Neuronal stem cell (in vitro differentiated cells): ENCODE data around the gene GPR62.

Source experiments
- DNase-seq: peaks from one replicate; pipeline ENCODE4 v3.0.0-alpha.2; 2013; ENCODE audit warnings: low spot score
- H2AFZ ChIP-seq: one replicate; pipeline ENCODE4 v1.6.1; 2013; ENCODE audit warnings: mild to moderate bottlenecking, low read length, inconsistent platforms
- H2AK5ac ChIP-seq: 2 replicates; pipeline ENCODE4 v1.6.1; 2013; ENCODE audit warnings: low read depth, mild to moderate bottlenecking, inconsistent platforms, low read length, moderate library complexity, mixed read lengths
- H2BK120ac ChIP-seq: 2 replicates; pipeline ENCODE4 v1.6.1; 2013; ENCODE audit warnings: low read depth, mild to moderate bottlenecking, inconsistent platforms, low read length, moderate library complexity, mixed read lengths
- H2BK12ac ChIP-seq: one replicate; pipeline ENCODE4 v1.6.1; 2013; ENCODE audit warnings: low read length, inconsistent platforms
- H2BK15ac ChIP-seq: 2 replicates; pipeline ENCODE4 v1.6.1; 2013; ENCODE audit warnings: mild to moderate bottlenecking, low read length, inconsistent platforms, mixed read lengths
- H2BK5ac ChIP-seq: one replicate; pipeline ENCODE4 v1.6.1; 2013; ENCODE audit warnings: inconsistent platforms, mild to moderate bottlenecking, low read length, moderate library complexity
- H3K14ac ChIP-seq: one replicate; pipeline ENCODE4 v1.6.1; 2013; ENCODE audit warnings: low read length, inconsistent platforms
- H3K18ac ChIP-seq: 2 replicates; pipeline ENCODE4 v1.6.1; 2013; ENCODE audit warnings: low read length, inconsistent platforms
- H3K23ac ChIP-seq: 2 replicates; pipeline ENCODE4 v1.6.1; 2013; ENCODE audit warnings: low read depth, mild to moderate bottlenecking, mixed read lengths, low read length, inconsistent platforms; ENCODE audit not compliant: poor library complexity
- H3K27ac ChIP-seq: replicated peaks from 3 replicates; pipeline ENCODE4 v1.5.1; 2013; ENCODE audit warnings: low read length, inconsistent platforms
- H3K27me3 ChIP-seq, 3 experiments: 2 replicates each; pipeline ENCODE4 v1.6.1; 2013; ENCODE audit warnings: low read length in 3 of 3, mild to moderate bottlenecking in 2 of 3, inconsistent platforms in 1 of 3, low read depth in 1 of 3, mixed read lengths in 1 of 3, moderate library complexity in 1 of 3; ENCODE audit not compliant: control insufficient read depth in 3 of 3, insufficient read depth in 3 of 3
- H3K36me3 ChIP-seq, 2 donors: replicated peaks in 1 of 2; 2 replicates each; pipeline ENCODE4 v1.6.1; 2013; ENCODE audit warnings: low read length in 2 of 2; ENCODE audit not compliant: control insufficient read depth in 2 of 2, insufficient read depth in 2 of 2
- H3K4ac ChIP-seq: 2 replicates; pipeline ENCODE4 v1.6.1; 2013; ENCODE audit warnings: inconsistent platforms, mild to moderate bottlenecking, low read length, moderate library complexity
- H3K4me1 ChIP-seq, 2 donors: 1 replicate in 1 of 2; 2 replicates in 1 of 2; pipeline ENCODE4 v1.6.1; 2013; ENCODE audit warnings: low read length in 2 of 2, low read depth in 1 of 2; ENCODE audit not compliant: control insufficient read depth in 2 of 2, insufficient read depth in 1 of 2
- H3K4me2 ChIP-seq: one replicate; pipeline ENCODE4 v1.6.1; 2013; ENCODE audit warnings: mild to moderate bottlenecking, low read length, inconsistent platforms; ENCODE audit not compliant: insufficient read depth, poor library complexity, severe bottlenecking
- H3K4me3 ChIP-seq, 2 donors: 2 replicates each; pipeline ENCODE4 v1.5.1; 2013; ENCODE audit warnings: low read length in 2 of 2, mild to moderate bottlenecking in 2 of 2, inconsistent platforms in 1 of 2, moderate library complexity in 1 of 2
- H3K79me1 ChIP-seq: one replicate; pipeline ENCODE4 v1.6.1; 2013; ENCODE audit warnings: low read depth, mild to moderate bottlenecking, inconsistent platforms, low read length, moderate library complexity
- H3K9ac ChIP-seq: one replicate; pipeline ENCODE4 v1.6.1; 2013; ENCODE audit warnings: mild to moderate bottlenecking, low read depth, low read length, inconsistent platforms; ENCODE audit not compliant: poor library complexity
- H3K9me3 ChIP-seq, 2 donors: replicated peaks in 1 of 2; 2 replicates each; pipeline versions ENCODE3 to v1.6.1; 2013; ENCODE audit warnings: low read length in 2 of 2, mild to moderate bottlenecking in 2 of 2, inconsistent platforms in 1 of 2, low read depth in 1 of 2, mixed read lengths in 1 of 2, moderate library complexity in 1 of 2; ENCODE audit not compliant: control insufficient read depth in 2 of 2, insufficient read depth in 1 of 2
- H4K8ac ChIP-seq: one replicate; pipeline ENCODE4 v1.6.1; 2013; ENCODE audit warnings: low read depth, mild to moderate bottlenecking, inconsistent platforms, low read length, moderate library complexity
- H4K91ac ChIP-seq: one replicate; pipeline ENCODE4 v1.6.1; 2013; ENCODE audit warnings: low read length, low read depth, mild to moderate bottlenecking, inconsistent platforms; ENCODE audit not compliant: poor library complexity
- WGBS, 2 donors: extraction: QIAGEN DNeasy Blood & Tissue Kit; methylation state at CpG; one replicate each; pipeline ENCODE4 v1.1.7; 2013; ENCODE audit warnings: missing lambda C conversion rate in 2 of 2, mixed read lengths in 1 of 2; ENCODE audit not compliant: insufficient read length in 2 of 2, insufficient replicate concordance in 1 of 2; ENCODE audit errors: extremely low coverage in 2 of 2; 5-methylcytosine and 5-hydroxymethylcytosine counted together

The GPR62 gene

GRCh38 chr3:51963951-51964451 is 8.8 kb downstream of the GPR62 start:
- peaks cover 8% of the 10 kb centered on the region for H3K79me1 ChIP-seq
- H3K36me3 ChIP-seq: peaks cover 11 to 23% of the 10 kb centered on the region in 2 donors
- no peak overlapping the region for H2BK12ac ChIP-seq
- peak overlapping the region; percentile 88 for H3K18ac ChIP-seq
- peak overlapping the region; percentile 31 for H3K14ac ChIP-seq
- peaks cover 0 to 2% of the 10 kb centered on the region in 2 donors for H3K9me3 ChIP-seq
- no peak overlapping the region for H3K27ac ChIP-seq
- H4K8ac ChIP-seq: no peak overlapping the region
- peak overlapping the region; percentile 86 for H2AK5ac ChIP-seq
- H3K4ac ChIP-seq: no peak overlapping the region
- no peak overlapping the region for H3K23ac ChIP-seq
- DNase-seq: no peak
- H3K4me1 ChIP-seq: peaks cover 39 to 50% of the 10 kb centered on the region in 2 donors
- H2BK15ac ChIP-seq: peak overlapping the region; percentile 39
- no peak overlapping the region for H3K9ac ChIP-seq
- H2BK120ac ChIP-seq: no peak overlapping the region
- H2AFZ ChIP-seq: no peak overlapping the region
- H3K4me2 ChIP-seq: peak overlapping the region; percentile 55
- H2BK5ac ChIP-seq: no peak overlapping the region
- no peak overlapping the region for H4K91ac ChIP-seq
- H3K4me3 ChIP-seq: no peak overlapping the region
- no CpG with 5 or more reads among the region's 12 CpGs for WGBS, 2 donors
- H3K27me3 ChIP-seq: no peaks in the 10 kb centered on the region

- Histone ChIP-seq H3K79me1 (peaks cover 8% of the 10 kb centered on the region), H3K14ac (no peak overlapping the region), H3K9me3 (peaks cover 0 to 2% of the 10 kb centered on the region in 2 donors), H2AK5ac (peak overlapping the region; percentile 96), H3K4me1 (peaks cover 43 to 55% of the 10 kb centered on the region in 2 donors), H3K4ac (no peak overlapping the region), H3K18ac (peak overlapping the region; percentile 79), H3K36me3 (peaks cover 7 to 18% of the 10 kb centered on the region in 2 donors), H3K4me2 (peak overlapping the region; percentile 55), H2BK5ac (no peak overlapping the region), H3K9ac (no peak overlapping the region), H2AFZ (no peak overlapping the region), H3K27me3 (no peaks in the 10 kb centered on the region), H2BK120ac (no peak overlapping the region), H2BK15ac (no peak overlapping the region), H3K27ac (no peak overlapping the region), H4K8ac (no peak overlapping the region), H3K4me3 (no peak overlapping the region), H3K23ac (no peak overlapping the region), H2BK12ac (peak overlapping the region; percentile 93), H4K91ac (no peak overlapping the region)
- DNase-seq: no peak
- no CpG with 5 or more reads among the region's 4 CpGs for WGBS, 2 donors
Observed at GRCh38 chr3:51964521-51964920, 9.3 kb downstream of the GPR62 start.

- Histone ChIP-seq H4K91ac (no peak overlapping the region), H3K4me3 (peak overlapping the region in 1 of 2 donors; percentile 60), H3K14ac (peak overlapping the region; percentile 5), H2AFZ (no peak overlapping the region), H3K4me1 (peaks cover 43 to 56% of the 10 kb centered on the region in 2 donors), H3K23ac (no peak overlapping the region), H2BK5ac (peak overlapping the region; percentile 82), H3K4me2 (peak overlapping the region; percentile 92), H2AK5ac (peak overlapping the region; percentile 96), H3K18ac (peak overlapping the region; percentile 86), H3K27ac (no peak overlapping the region), H3K36me3 (peaks cover 3 to 5% of the 10 kb centered on the region in 2 donors), H3K9ac (peak overlapping the region; percentile 63), H3K79me1 (peaks cover 8% of the 10 kb centered on the region), H3K4ac (no peak overlapping the region), H2BK15ac (peak overlapping the region; percentile 99), H3K27me3 (no peaks in the 10 kb centered on the region), H2BK12ac (peak overlapping the region; percentile 95), H3K9me3 (peaks cover 0 to 2% of the 10 kb centered on the region in 2 donors), H2BK120ac (no peak overlapping the region), H4K8ac (no peak overlapping the region)
- no peak for DNase-seq
- no CpG with 5 or more reads among the region's 2 CpGs for WGBS, 2 donors
Observed at GRCh38 chr3:51966016-51966415, 10.8 kb downstream of the GPR62 start.

GRCh38 chr3:51966486-51966885 is 11.3 kb downstream of the GPR62 start:
- Histone ChIP-seq H3K4me1 (peaks cover 43 to 56% of the 10 kb centered on the region in 2 donors), H2BK5ac (peak overlapping the region; percentile 82), H3K23ac (peak overlapping the region; percentile 32), H3K4me2 (peak overlapping the region; percentile 92), H2AFZ (no peak overlapping the region), H3K27me3 (no peaks in the 10 kb centered on the region), H4K8ac (no peak overlapping the region), H2BK15ac (peak overlapping the region; percentile 13), H2AK5ac (peak overlapping the region; percentile 96), H3K4ac (no peak overlapping the region), H2BK120ac (peak overlapping the region; percentile 81), H3K14ac (no peak overlapping the region), H3K36me3 (peaks cover 0 to 3% of the 10 kb centered on the region in 2 donors), H3K18ac (peak overlapping the region; percentile 86), H3K27ac (no peak overlapping the region), H3K4me3 (peak overlapping the region; percentile 60 to 83), H2BK12ac (peak overlapping the region; percentile 98), H3K79me1 (peaks cover 8% of the 10 kb centered on the region), H3K9me3 (peaks cover 0 to 2% of the 10 kb centered on the region in 2 donors), H4K91ac (no peak overlapping the region), H3K9ac (peak overlapping the region; percentile 90)
- WGBS, 2 donors: no CpG with 5 or more reads among the region's 5 CpGs
- no peak for DNase-seq
